Ovary (tissue), 9 donors: ENCODE data around the gene KLHL42. TPM values are rescaled to one million over a fixed set of nuclear protein-coding genes. Genes with fewer than 3 reads are reported as not detected.

ENCODE experiments used
- DNase-seq, 5 donors: peaks; one replicate each; pipeline ENCODE4 v3.0.0-alpha.2; 2019 to 2020
- H3K27ac ChIP-seq, 2 donors: fragments of 200-600 bp; one replicate each; pipeline versions ENCODE4 v1.5.1 to v1.8.0; 2019 to 2022
- H3K27me3 ChIP-seq: fragments of 200-600 bp; one replicate; pipeline ENCODE4 v1.8.0; 2022
- H3K36me3 ChIP-seq: fragments of 200-600 bp; sonication (generic); one replicate; pipeline ENCODE4 v1.5.1; 2019
- H3K4me1 ChIP-seq: one replicate; pipeline ENCODE4 v1.8.1; 2013; ENCODE audit warnings: mild to moderate bottlenecking, moderate library complexity; ENCODE audit not compliant: insufficient read depth
- H3K4me3 ChIP-seq: fragments of 200-600 bp; sonication (generic); one replicate; pipeline ENCODE4 v1.5.1; 2017
- H3K9me3 ChIP-seq, 2 donors: fragments of 200-600 bp in 1 of 2; sonication (generic) in 1 of 2; one replicate each; pipeline versions ENCODE4 v1.5.1 to v1.8.1; 2013 to 2019; ENCODE audit warnings: mild to moderate bottlenecking in 1 of 2, moderate library complexity in 1 of 2
- CTCF ChIP-seq, 3 donors: fragments of 450-650 bp in 2 of 3; fragments of 200-600 bp in 1 of 3; IDR thresholded peaks; one replicate each; pipeline versions ENCODE4 v1.5.1 to v1.8.0; 2016 to 2022; ENCODE audit warnings: antibody characterized with exemption in 3 of 3, mild to moderate bottlenecking in 1 of 3
- EP300 ChIP-seq: sonication (generic); formaldehyde crosslinking; IDR thresholded peaks from one replicate; pipeline ENCODE4 v1.6.1; 2017; ENCODE audit warnings: antibody characterized with exemption
- POLR2A ChIP-seq: fragments of 450-650 bp; IDR thresholded peaks from one replicate; pipeline ENCODE4 v1.6.1; 2017; ENCODE audit warnings: antibody characterized with exemption, mild to moderate bottlenecking, moderate library complexity
- WGBS, 3 donors: extraction: QIAGEN DNeasy Blood & Tissue Kit in 1 of 3; methylation state at CpG; one replicate each; pipeline versions ENCODE4 v1.1.5 to v1.1.7; 2013 to 2017; 5-methylcytosine and 5-hydroxymethylcytosine counted together
- intact Hi-C, 4 donors: fragments of 100-400 bp; cut with DNase I; formaldehyde crosslinking; loops; one replicate each; pipeline versions ENCODE4 v1.11.0 to v1.15.1; 2022 to 2023
- polyA plus RNA-seq, 2 donors: library from polyadenylated mRNA; stranded (reverse); fragments of 200-250 nt in 1 of 2; fragments of 350-450 nt in 1 of 2; fragmentation: Illumina TruSeq in 1 of 2; extraction: RNeasy Lipid Tissue Mini Kit (QIAGEN cat#74804) in 1 of 2; gene quantifications; one replicate each; pipeline ENCODE4 v1.2.3, GENCODE V29; 2013 to 2014
- total RNA-seq, 7 donors: library from RNA; depleted of rRNA in 2 of 7; stranded (reverse); fragments of >200 nt in 2 of 7; fragmentation: NEBNext Ultra II Directional in 3 of 7; extraction: Animal tissue kit (Norgen Biotek cat#: 25700) in 3 of 7; gene quantifications; one replicate each; pipeline versions ENCODE4 v1.1.0 to v1.2.4, GENCODE V29; 2016 to 2023
- donor health status: DM: no; HTN: no; CAD: no; lungs with moderate emphysema.
- donor health status: DM: no; HTN: no; CAD: no.
- donor health status: Bipolar disorder and iron deficiency.
- donor health status: DM: yes; HTN: yes; CAD: no.
- donor health status: DM: no; HTN: no; CAD: no.
- donor health status: DM: yes; HTN: yes; CAD: no.

KLHL42 gene
- total and polyA plus RNA-seq, 9 donors, result 7.0 to 28.4 (median 18.8) TPM

DNA sequence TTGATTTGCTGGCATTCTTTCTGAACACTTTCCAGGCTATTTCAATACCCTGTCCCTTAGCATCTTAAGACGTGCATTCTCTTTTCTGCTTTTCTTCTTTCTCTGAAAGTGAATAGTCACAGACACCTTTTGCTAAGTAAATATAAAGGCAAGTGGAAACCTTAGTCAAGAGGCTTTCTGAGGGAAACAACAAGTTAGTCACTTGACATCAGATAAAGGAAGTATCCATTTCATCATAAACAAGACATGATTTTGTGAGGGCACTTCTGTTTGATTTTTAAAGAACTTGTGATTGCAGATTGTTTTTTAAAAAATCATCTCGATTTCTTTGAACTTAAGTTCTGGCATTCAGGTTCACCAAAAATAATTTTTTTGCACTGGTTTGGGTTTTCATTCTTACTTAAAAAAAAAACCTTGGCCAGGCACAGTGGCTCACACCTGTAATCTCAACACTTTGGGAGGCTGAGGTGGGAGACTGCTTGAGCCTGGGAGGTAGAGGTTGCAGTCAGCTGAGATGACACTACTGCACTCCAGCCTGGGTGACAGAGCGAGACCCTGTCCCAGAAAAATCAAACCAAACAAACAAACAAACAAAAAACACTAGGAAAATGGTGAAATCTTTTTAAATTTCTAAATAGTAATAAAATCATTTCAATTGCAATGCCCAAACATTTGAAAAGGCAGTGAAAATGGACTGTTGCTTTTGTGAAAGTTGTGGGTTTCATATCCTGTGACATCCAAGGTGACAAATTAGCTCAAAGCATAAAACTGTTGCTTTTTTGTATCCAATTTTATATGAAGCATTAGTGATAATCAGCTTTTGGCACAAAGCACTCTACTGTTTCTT lies 8.3 kb upstream of the KLHL42 start:
- no peaks in the 10 kb centered on the region for H3K4me1 ChIP-seq
- no peak overlapping the region for H3K27ac ChIP-seq
- no peaks in the 10 kb centered on the region for H3K36me3 ChIP-seq
- H3K4me3 ChIP-seq, result no peak overlapping the region
- WGBS, 3 donors, result 88% methylated on average over 3 of the region's 3 CpGs
- intact Hi-C loops, result no loop called here
- H3K27me3 ChIP-seq, result no peaks in the 10 kb centered on the region
- TF ChIP-seq POLR2A (no peak), EP300 (no peak), CTCF (IDR thresholded peaks at IDR 0.05) (no peak)
- H3K9me3 ChIP-seq, result no peaks in the 10 kb centered on the region
- DNase-seq, result no peak

DNA sequence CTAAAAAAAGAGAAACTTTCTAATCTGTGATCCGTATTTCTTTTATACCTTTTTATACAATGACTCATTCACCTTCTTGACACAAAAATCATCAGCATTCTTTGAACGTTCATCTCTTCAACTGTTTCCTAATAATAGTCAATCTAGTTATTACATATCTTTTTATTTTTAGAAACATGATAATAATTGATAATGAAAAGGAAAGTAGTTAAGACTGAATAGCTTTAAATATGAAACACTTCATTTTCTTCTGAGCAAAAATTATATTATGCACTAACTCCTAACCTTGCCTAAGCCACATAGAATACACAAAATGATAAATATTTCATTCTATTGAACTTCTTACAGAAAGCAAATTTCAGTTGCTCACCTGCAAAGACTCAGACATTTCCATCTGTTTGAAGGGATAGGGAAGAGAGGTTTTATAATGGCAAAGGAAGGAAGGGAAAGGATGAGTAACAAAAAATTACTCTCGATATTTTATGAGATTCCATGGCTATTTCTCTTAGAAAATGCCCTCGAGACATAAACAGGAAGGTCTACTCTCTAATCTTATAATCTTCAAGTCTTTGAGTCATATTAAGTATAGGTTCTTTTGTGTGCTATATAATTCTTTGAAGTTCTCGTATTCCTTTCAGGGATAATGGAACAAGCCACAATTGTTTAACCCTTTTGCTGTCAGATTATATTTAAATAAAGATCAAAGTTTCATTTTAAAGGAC lies 7.5 kb upstream of the KLHL42 start:
- H3K4me1 ChIP-seq, result no peaks in the 10 kb centered on the region
- intact Hi-C loops, result no loop called here
- H3K4me3 ChIP-seq, result no peak overlapping the region
- TF ChIP-seq EP300 (no peak), POLR2A (no peak), CTCF (IDR thresholded peaks at IDR 0.05) (no peak)
- no peak overlapping the region for H3K27ac ChIP-seq
- H3K9me3 ChIP-seq, result no peaks in the 10 kb centered on the region
- 38 to 57% (median 46%) methylated on average over 5 of the region's 5 CpGs for WGBS, 3 donors
- no peaks in the 10 kb centered on the region for H3K27me3 ChIP-seq
- DNase-seq, result no peak
- no peaks in the 10 kb centered on the region for H3K36me3 ChIP-seq

DNA sequence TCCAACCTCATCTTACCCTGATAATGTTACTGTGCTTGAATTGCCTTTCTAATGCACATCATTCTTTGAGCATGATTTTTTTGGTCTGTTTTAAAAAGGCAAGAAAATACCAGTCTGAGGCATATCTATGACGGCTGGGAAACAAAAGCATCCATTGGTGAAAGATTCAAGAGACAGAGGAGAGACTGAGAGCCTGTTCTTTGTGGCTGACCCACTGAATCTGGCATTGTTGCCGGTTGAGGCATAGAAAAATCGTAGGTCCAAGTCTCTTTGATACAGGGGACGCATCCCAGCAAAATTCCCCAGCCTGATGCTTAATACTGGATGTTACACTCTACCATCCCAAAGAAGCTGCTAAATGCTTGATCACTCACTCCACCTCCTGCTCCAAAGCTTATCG lies 2.9 kb upstream of the KLHL42 start:
- WGBS, 3 donors, result 71 to 80% (median 72%) methylated on average over 5 of the region's 5 CpGs
- no peak overlapping the region for H3K27ac ChIP-seq

DNA sequence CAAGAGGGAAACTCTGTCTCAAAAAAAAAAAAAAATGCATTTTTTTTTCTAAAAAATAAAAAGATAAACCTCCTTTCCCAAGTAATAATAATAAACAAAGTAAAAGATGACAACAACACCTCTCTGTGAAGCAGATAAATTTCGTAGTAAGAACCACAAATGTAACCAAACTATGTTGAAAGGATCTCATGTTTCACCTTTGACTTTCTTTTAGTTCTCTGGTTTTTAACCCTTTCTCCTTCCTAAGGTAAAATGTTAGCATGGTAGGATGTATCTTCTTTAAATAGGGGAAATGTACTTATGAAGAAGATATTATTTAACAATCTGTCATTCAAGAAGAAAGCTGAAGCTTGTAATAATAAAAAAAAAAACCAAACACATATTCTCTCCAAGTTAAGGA lies 1.8 kb upstream of the KLHL42 start:
- WGBS, 3 donors, result 16 to 42% (median 22%) methylated on average over 1 of the region's 1 CpG
- H3K4me1 ChIP-seq, result peaks cover 10% of the 10 kb centered on the region
- no peak overlapping the region for H3K27ac ChIP-seq
- no peak for DNase-seq
- H3K4me3 ChIP-seq, result no peak overlapping the region
- H3K9me3 ChIP-seq, result no peaks in the 10 kb centered on the region
- no peaks in the 10 kb centered on the region for H3K36me3 ChIP-seq
- intact Hi-C loops, result no loop called here
- no peaks in the 10 kb centered on the region for H3K27me3 ChIP-seq
- TF ChIP-seq EP300 (no peak), CTCF (IDR thresholded peaks at IDR 0.05) (no peak), POLR2A (no peak)

More for the DNA sequence above, 2.9 kb upstream of the KLHL42 start:
- TF ChIP-seq EP300 (no peak), CTCF (IDR thresholded peaks at IDR 0.05) (no peak), POLR2A (no peak)
- DNase-seq, result no peak
- H3K4me3 ChIP-seq, result no peak overlapping the region
- H3K36me3 ChIP-seq, result no peaks in the 10 kb centered on the region
- H3K9me3 ChIP-seq, result no peaks in the 10 kb centered on the region
- peaks cover 8% of the 10 kb centered on the region for H3K4me1 ChIP-seq
- no peaks in the 10 kb centered on the region for H3K27me3 ChIP-seq
- intact Hi-C loops, result no loop called here
